Calu3 (cell line): ENCODE results near the gene HIVEP3. TPM values are rescaled to one million over a fixed set of nuclear protein-coding genes. Genes with fewer than 3 reads are reported as not detected.

Source experiments
- BruUV-seq: library from RNA; stranded (reverse); fragments of 400-500 nt; replicated peaks from 2 replicates; lab custom pipeline; 2021; lab: Mats Ljungman, UMichigan
- CTCF ChIA-PET: fragments of 300-600 bp; sonication (Branson Sonifier 250); formaldehyde crosslinking; loops from one replicate; lab custom pipeline; 2022; ENCODE audit warnings: antibody characterized with exemption; lab: Charles Lee
- DNase-seq: peaks from one replicate; pipeline ENCODE4 v3.0.0; 2022
- H3K27ac Mint-ChIP-seq: one replicate; pipeline ENCODE4 v1.8.0; 2022; ENCODE audit warnings: mixed read lengths; ENCODE audit not compliant: unreplicated experiment
- H3K27me3 Mint-ChIP-seq: one replicate; pipeline ENCODE4 v1.8.0; 2022; ENCODE audit warnings: mixed read lengths; ENCODE audit not compliant: unreplicated experiment
- H3K36me3 Mint-ChIP-seq: one replicate; pipeline ENCODE4 v1.8.0; 2022; ENCODE audit warnings: mild to moderate bottlenecking, moderate library complexity, mixed read lengths; ENCODE audit not compliant: insufficient read depth, unreplicated experiment
- H3K4me1 Mint-ChIP-seq: one replicate; pipeline ENCODE4 v1.8.0; 2022; ENCODE audit warnings: mild to moderate bottlenecking, low read depth, mixed read lengths; ENCODE audit not compliant: unreplicated experiment
- H3K4me3 Mint-ChIP-seq: one replicate; pipeline ENCODE4 v1.8.0; 2022; ENCODE audit warnings: mild to moderate bottlenecking, low read depth, moderate library complexity, mixed read lengths; ENCODE audit not compliant: unreplicated experiment
- H3K9me3 Mint-ChIP-seq: one replicate; pipeline ENCODE4 v1.8.0; 2022; ENCODE audit warnings: low read depth, mixed read lengths; ENCODE audit not compliant: unreplicated experiment
- intact Hi-C: fragments of 100-400 bp; cut with micrococcal nuclease; formaldehyde crosslinking; loops from one replicate; pipeline ENCODE4 v1.10.0; 2022; ENCODE audit not compliant: unreplicated experiment
- total RNA-seq: library from RNA; stranded (reverse); gene quantifications from 2 replicates; pipeline ENCODE4 v1.2.3, GENCODE V29; 2022
- TF ChIP-seq, protein P1 (sequence below): fragments of 200-600 bp; IDR thresholded peaks from one replicate; pipeline ENCODE4 v1.8.0; 2022; ENCODE audit warnings: antibody characterized with exemption; ENCODE audit not compliant: unreplicated experiment

Gene HIVEP3
- total RNA-seq, 1 experiment from 2014 or later, result 9.0 TPM

DNA sequence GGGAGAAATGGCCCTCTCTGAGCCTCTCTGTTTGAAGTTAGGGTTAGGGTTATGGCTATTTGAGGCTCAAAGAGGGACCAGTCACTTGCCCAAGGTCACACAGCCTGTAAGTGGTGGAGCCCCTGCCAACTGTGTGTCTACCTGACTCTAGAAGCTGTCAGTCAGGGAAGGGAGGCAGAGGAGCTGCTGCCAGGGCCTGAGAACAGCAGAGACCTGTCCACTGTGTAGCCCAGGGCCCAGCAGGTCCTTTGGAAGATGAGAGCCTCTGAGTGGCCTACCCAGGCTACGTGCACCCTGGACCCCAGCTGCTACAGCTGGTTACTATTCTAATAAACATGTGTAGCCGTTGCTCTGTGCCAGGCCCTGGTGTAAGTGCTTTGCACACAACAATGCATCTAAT lies 419.1 kb downstream of the HIVEP3 start:
- CTCF ChIA-PET, result interaction anchor here (0.7 to 2.8 kb wide), 4 partner anchors 15 to 138 kb away, joined by 3 to 12 read pairs (median 5); partner anchors contain the start of gene EDN2
- TF ChIP-seq, protein P1, sequence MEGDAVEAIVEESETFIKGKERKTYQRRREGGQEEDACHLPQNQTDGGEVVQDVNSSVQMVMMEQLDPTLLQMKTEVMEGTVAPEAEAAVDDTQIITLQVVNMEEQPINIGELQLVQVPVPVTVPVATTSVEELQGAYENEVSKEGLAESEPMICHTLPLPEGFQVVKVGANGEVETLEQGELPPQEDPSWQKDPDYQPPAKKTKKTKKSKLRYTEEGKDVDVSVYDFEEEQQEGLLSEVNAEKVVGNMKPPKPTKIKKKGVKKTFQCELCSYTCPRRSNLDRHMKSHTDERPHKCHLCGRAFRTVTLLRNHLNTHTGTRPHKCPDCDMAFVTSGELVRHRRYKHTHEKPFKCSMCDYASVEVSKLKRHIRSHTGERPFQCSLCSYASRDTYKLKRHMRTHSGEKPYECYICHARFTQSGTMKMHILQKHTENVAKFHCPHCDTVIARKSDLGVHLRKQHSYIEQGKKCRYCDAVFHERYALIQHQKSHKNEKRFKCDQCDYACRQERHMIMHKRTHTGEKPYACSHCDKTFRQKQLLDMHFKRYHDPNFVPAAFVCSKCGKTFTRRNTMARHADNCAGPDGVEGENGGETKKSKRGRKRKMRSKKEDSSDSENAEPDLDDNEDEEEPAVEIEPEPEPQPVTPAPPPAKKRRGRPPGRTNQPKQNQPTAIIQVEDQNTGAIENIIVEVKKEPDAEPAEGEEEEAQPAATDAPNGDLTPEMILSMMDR, result no peak
- H3K27me3 Mint-ChIP-seq, result no peaks in the 10 kb centered on the region
- no TSS peak for BruUV-seq
- H3K4me3 Mint-ChIP-seq, result no peak overlapping the region
- H3K9me3 Mint-ChIP-seq, result no peaks in the 10 kb centered on the region
- H3K27ac Mint-ChIP-seq, result no peak overlapping the region
- peaks cover 49% of the 10 kb centered on the region for H3K4me1 Mint-ChIP-seq
- intact Hi-C loops, result no loop called here
- DNase-seq, result no peak
- H3K36me3 Mint-ChIP-seq, result peaks cover 25% of the 10 kb centered on the region

DNA sequence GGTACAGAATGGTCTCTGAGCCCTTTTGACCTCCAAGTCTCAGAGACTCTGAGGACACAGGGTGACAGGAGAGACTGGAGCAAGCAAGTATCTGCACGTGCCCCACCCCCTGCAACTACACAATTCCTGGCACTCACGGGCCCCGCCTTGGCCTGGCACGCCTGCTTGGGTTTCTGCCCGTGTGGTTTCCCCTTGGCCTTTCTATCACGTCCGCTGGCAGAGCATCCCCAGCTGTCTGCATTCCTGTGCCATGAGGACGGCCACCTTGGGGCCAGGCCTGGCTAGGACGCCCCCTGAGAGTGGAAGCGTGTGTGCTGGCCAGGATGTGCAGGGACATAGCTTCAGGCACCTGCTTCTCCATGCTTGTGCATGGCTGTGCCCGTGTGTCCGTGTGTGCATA lies 419.9 kb downstream of the HIVEP3 start:
- TF ChIP-seq, protein P1, result no peak
- Mint-ChIP-seq H3K27ac (peak overlapping the region; percentile 12), H3K4me3 (no peak overlapping the region), H3K36me3 (peaks cover 26% of the 10 kb centered on the region), H3K27me3 (no peaks in the 10 kb centered on the region), H3K4me1 (peaks cover 45% of the 10 kb centered on the region), H3K9me3 (no peaks in the 10 kb centered on the region)
- intact Hi-C loops, result no loop called here
- CTCF ChIA-PET, result interaction anchor here (0.7 to 2.8 kb wide), 4 partner anchors 15 to 137 kb away, joined by 3 to 12 read pairs (median 5); partner anchors contain the start of gene EDN2
- peak; percentile 80 for DNase-seq
- BruUV-seq, result no TSS peak

DNA sequence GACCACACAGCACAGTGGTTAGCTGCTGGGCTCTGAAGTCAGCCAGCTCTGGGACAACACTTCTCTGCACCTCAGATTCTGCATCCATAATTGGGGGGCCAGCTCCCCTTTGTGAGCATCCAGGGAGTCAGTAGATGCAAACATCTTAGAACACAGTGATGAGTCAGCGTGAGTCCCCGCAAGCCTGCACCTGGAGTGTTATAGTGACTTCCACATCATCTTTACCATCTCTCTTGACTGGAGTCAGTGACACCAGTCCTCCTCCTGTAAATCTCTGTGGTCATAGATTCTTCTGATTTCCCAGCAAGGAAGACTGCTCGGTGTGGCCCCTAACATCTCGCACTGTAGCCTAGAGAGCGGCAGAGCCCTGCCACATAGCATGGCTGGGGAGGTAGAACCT lies 420.3 kb downstream of the HIVEP3 start:
- no peak overlapping the region for H3K4me3 Mint-ChIP-seq
- DNase-seq, result no peak
- no peaks in the 10 kb centered on the region for H3K27me3 Mint-ChIP-seq

DNA sequence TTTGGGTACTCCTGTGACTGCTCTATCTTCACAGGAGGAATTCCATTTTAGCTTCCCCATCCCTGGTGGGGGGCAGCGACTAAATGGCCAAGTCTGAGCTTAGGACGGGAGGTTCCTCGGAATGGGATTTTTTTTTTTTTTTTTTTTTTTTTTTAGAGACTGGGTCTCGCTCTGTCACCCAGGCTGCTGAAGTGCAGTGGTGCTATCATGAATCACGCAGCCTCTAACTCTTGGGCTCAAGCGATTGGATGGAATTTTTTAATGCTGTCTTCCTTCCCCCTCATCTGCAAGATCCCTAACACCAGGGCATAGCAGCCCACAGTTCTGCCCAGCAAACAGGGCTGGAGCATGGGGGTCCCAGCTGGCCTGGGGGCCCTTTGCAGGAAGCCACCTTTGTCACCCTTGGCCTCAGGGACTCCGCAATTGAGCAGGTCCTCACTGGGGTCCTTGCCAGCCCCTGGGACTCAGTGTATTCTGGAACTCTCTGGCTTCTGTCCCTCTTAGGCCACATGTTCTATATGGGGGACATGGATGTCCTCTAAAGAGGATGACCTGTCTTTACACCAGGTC lies 421.2 kb downstream of the HIVEP3 start:
- intact Hi-C loops, result no loop called here
- H3K36me3 Mint-ChIP-seq, result peaks cover 30% of the 10 kb centered on the region
- H3K9me3 Mint-ChIP-seq, result no peaks in the 10 kb centered on the region
- H3K27ac Mint-ChIP-seq, result peak overlapping the region; percentile 36
- no peak overlapping the region for H3K4me3 Mint-ChIP-seq
- peaks cover 40% of the 10 kb centered on the region for H3K4me1 Mint-ChIP-seq
- no peaks in the 10 kb centered on the region for H3K27me3 Mint-ChIP-seq
- no TSS peak for BruUV-seq
- TF ChIP-seq, protein P1, result no peak
- CTCF ChIA-PET, result interaction anchor here (2.8 kb wide), 1 partner anchor 18 kb away, joined by 12 read pairs; no protein-coding TSS in a partner anchor
- DNase-seq, result no peak

More for the DNA sequence above, 420.3 kb downstream of the HIVEP3 start:
- Mint-ChIP-seq H3K9me3 (no peaks in the 10 kb centered on the region), H3K36me3 (peaks cover 26% of the 10 kb centered on the region), H3K4me1 (peaks cover 40% of the 10 kb centered on the region), H3K27ac (peak overlapping the region; percentile 12)
- intact Hi-C loops, result no loop called here
- TF ChIP-seq, protein P1, result no peak
- CTCF ChIA-PET, result interaction anchor here (1.0 to 2.8 kb wide), 3 partner anchors 14 to 65 kb away, joined by 4 to 12 read pairs (median 6); partner anchors contain the start of gene EDN2
- no TSS peak for BruUV-seq
